Measurements from ENCODE around the gene SLC25A39.

DNA sequence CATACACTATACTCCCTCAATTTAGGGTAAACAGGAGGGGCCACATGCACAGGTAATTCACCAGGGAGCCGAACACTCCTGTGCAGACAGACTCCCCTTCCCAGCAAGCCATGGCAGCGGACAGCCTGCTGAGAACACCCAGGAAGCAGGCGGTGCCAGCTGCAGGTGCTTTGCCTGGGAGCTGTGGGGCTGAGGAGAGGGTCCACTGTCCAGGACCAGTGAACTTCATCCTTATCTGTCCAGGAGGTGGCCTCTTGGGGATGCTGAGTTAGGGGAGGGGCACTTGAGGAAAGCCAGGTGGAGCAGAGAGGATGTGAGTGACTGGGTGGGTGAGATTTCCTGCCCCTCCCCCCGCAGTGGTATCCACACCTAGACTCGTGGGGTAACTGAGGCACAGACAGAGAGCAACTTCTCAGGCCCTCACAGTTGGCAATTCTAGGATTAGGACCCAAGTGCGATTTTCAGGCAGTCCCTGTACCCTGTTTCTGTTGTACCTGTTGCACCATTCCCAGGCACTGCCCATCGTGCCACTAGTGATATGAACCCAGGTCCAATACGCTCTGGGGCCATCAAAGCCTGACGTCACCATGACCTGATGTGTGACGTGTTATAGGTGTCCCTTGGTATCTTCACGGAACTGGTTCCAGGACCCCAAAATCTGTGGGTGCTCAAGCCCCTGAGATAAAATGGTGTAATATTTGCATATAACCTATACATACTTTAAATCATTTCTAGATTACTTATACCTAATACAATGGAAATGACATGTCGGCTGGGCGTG lies 21.6 kb upstream of the SLC25A39 start:
- TF ChIP-seq, protein P1, sequence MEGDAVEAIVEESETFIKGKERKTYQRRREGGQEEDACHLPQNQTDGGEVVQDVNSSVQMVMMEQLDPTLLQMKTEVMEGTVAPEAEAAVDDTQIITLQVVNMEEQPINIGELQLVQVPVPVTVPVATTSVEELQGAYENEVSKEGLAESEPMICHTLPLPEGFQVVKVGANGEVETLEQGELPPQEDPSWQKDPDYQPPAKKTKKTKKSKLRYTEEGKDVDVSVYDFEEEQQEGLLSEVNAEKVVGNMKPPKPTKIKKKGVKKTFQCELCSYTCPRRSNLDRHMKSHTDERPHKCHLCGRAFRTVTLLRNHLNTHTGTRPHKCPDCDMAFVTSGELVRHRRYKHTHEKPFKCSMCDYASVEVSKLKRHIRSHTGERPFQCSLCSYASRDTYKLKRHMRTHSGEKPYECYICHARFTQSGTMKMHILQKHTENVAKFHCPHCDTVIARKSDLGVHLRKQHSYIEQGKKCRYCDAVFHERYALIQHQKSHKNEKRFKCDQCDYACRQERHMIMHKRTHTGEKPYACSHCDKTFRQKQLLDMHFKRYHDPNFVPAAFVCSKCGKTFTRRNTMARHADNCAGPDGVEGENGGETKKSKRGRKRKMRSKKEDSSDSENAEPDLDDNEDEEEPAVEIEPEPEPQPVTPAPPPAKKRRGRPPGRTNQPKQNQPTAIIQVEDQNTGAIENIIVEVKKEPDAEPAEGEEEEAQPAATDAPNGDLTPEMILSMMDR (IDR thresholded peaks at IDR 0.05), result no peak
- TF ChIP-seq POLR2AphosphoS5 (IDR thresholded peaks at IDR 0.05), result no peak
- no peak for TF ChIP-seq POLR2A (IDR thresholded peaks at IDR 0.05)
